GM15510 (cell line): ENCODE data around the gene TGDS.

ENCODE experiments used
- POLR2A ChIP-seq: IDR thresholded peaks from 3 replicates; pipeline ENCODE4 v1.6.1; 2011; ENCODE audit warnings: borderline replicate concordance; ENCODE audit not compliant: insufficient read length; ENCODE audit errors: extremely low read depth

TGDS gene

GRCh38 chr13:94546061-94546839, 49.7 kb downstream of the TGDS start:
- no peak for TF ChIP-seq POLR2A

GRCh38 chr13:94544922-94545321, 51.0 kb downstream of the TGDS start:
- TF ChIP-seq POLR2A: no peak

GRCh38 chr13:94542917-94543316, 53.0 kb downstream of the TGDS start:
- TF ChIP-seq POLR2A: no peak

GRCh38 chr13:94537740-94538630, 58.0 kb downstream of the TGDS start:
- no peak for TF ChIP-seq POLR2A

GRCh38 chr13:94535775-94536174, 60.2 kb downstream of the TGDS start:
- no peak for TF ChIP-seq POLR2A

- TF ChIP-seq POLR2A: no peak
These were observed 60.7 kb downstream of the TGDS start for GRCh38 chr13:94535231-94535630.

GRCh38 chr13:94534166-94534565, 61.8 kb downstream of the TGDS start:
- no peak for TF ChIP-seq POLR2A

- no peak for TF ChIP-seq POLR2A
These were observed 70.2 kb downstream of the TGDS start for GRCh38 chr13:94525781-94526180.

GRCh38 chr13:94524407-94524806, 71.5 kb downstream of the TGDS start:
- TF ChIP-seq POLR2A: no peak
